Fibroblast of pulmonary artery (primary cell): ENCODE data around the gene TRAIP.
"Not testable (repeated sequence)": the region's sequence is repeated elsewhere in the genome, so short reads cannot be mapped to it uniquely, and the experiment has no call there.

Experiments
- DNase-seq: peaks from one replicate; pipeline ENCODE4 v3.0.0-alpha.2; 2010; ENCODE audit warnings: low read depth
- H3K4me3 ChIP-seq: replicated peaks from 2 replicates; pipeline ENCODE4 v1.5.1; 2011; ENCODE audit warnings: low read depth, mild to moderate bottlenecking, control low read depth, low read length, moderate library complexity
- CTCF ChIP-seq: IDR thresholded peaks from 2 replicates; pipeline ENCODE4 v1.5.1; 2011; ENCODE audit warnings: mild to moderate bottlenecking, control low read depth, low read length, inconsistent platforms; ENCODE audit errors: missing control alignments

Gene TRAIP

DNA sequence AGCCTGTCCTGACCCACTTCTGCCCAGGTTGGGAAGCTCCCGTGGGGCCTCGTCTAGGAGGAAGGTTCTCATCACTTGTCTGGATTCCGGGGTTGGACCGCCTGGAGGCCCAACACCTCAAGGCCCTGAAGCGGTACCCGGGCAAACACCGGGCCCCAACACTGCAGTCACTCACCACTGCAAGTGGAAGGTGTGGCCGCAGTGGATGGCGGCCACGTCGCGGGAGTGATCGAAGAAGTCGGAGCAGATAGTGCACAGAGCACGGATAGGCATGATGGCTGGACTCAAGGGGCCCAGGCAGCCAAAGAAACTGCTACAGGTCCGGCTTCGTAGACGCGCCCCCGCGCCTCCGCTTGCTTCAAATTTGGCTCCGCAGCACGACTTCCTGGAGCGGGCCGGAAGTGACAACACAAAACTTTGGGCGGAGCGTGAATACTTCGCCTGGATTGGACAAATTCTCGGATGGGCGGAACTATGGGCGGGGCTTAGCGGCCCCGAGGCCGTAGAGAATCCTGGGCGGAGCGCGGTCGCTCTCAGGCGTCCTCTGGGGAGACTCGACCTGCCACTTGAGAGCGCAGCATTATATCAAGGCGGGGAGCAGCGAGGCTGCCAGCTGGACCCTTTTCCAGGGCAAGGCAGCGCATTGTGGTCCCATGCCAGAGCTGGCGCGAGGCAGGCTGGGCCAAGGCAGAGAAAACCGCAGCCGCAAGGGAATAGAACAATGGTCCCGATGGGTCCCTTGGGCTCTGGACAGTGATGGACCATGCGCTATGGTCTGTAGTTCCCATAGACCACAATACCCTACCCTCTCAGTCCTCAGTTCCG is at the start of gene TRAIP:
Gene TRAIP (minus strand): TSS at position 384 of the 825 bp plus-strand sequence. CDS start 111 bp downstream, at position 273.
- peak within 1 kb of the TSS; percentile 77 for H3K4me3 ChIP-seq
- DNase-seq = peak; percentile 93
- TF ChIP-seq CTCF = no peak

DNA sequence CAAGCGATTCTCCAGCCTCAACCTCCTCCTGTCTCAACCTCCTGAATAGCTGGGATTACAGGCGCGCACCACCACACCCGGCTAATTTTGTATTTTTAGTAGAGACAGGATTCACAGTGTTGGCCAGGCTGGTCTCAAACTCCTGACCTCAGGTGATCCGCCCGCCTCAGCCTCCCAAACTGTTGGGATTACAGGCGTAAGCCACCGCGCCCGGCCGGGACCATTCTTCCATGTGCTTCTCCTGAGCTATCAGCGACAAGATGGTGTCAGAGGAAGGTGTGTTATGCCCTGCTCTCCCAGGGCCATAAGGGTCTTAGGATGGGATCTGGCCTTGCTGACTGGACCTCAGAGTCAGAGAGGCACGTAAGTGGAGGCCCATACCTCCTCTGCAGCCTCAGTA is 48.1 kb upstream of the TRAIP start:
- not testable (repeated sequence) for H3K4me3 ChIP-seq, DNase-seq

GRCh38 chr3:49903451-49904424 is 47.4 kb upstream of the TRAIP start, which contains the start of gene MST1R:
Gene MST1R, minus strand, starts transcription at chr3:49903873. Its CDS starts 264 bp downstream, at chr3:49903609.
- TF ChIP-seq CTCF = no peak
- H3K4me3 ChIP-seq = no peak within 1 kb of the TSS
- peak; percentile 25 for DNase-seq

GRCh38 chr3:49902511-49903345 is 46.4 kb upstream of the TRAIP start:
- no peak for TF ChIP-seq CTCF
- no peak overlapping the region for H3K4me3 ChIP-seq
- DNase-seq = no peak

DNA sequence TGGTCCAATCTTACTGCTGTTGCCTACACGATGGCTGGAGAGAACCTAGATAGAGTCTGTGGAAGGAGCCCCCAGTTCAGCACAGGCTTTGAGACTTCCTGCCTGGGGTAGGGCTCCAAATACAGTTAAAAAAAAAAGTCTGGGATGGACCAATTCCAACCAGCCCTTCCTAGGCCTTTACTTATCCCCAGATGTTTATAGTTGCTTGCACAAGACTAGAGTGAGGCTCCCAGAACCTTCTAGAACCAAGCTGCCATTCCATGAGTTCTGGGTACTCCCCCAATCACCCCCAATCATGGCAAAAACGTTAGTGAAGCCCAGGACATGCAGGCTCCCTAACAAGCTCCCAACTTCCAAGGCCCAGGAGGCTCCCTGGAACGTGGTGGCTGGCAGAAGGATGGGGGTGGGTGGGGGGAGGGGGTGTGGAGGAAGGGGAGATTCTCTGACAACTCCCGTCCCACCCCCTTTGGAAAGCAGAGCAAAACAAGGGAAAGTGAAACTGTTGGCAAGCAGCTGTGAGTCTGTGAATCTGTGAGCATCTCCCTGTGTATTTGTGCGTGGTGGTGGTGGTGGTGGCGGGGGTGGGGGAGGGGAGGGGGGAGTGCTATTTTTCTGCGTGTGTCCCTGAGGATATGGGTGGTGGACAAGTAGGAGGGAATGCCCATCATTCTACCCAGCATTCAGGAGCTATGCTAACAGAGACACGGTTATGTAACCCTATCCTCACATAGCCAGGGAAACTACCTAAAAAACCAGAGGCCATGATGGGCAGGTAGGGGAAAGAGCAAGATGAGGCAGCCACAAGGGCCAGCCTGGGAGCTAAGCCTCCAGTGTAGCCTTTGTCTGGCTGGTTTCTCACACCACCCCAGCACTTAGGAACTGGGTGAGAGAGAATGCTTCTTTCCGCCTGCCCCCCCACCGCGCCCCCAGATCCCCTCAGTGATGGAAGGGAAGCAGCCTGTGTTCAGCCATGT is 45.3 kb upstream of the TRAIP start:
- no peak overlapping the region for H3K4me3 ChIP-seq
- no peak for DNase-seq
- TF ChIP-seq CTCF = no peak

DNA sequence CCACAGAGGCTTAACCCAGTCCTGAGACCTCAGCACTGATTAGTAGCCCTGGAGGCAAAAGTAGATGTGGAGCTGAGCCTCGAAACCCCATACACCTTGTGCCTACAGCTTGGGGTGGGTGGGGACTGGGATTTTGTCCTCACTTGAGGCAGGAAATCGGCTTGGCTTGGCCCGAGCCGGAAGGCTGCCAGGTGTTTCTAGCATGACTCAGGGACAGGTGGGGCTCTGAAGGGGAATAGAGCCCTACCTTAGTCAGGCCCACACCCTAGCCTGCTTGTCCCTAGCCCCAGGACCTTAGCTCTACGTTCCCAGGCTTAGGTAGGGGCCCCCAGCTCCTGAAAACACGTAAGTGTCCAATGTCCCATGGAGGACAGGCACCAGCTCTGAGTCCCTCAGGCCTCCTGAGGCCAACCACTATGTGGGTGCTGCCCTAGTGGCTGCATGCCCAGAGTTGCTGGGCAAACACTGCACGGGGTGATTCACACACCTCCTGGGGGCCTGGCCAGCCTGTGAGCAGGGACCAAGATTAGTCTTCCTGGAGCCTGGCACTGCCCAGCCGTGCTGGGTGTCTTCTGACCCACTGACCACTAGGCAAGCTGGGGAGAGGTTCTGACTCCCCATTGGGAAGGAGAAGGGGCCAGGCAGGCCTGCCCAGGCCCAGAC is 44.3 kb upstream of the TRAIP start:
- H3K4me3 ChIP-seq = no peak overlapping the region
- DNase-seq = peak; percentile 22
- TF ChIP-seq CTCF = no peak
